Activated CD8-positive, alpha-beta memory T cell treated with anti-CD3 and anti-CD28 coated beads for 48 hours (primary cell): ENCODE data around the gene CMTM7.
A peak's percentile ranks its signal among the peaks of the same experiment; 100 is the strongest.

Source experiments
- DNase-seq, 3 experiments: peaks; one replicate each; pipeline ENCODE4 v3.0.0-alpha.2; 2020; ENCODE audit warnings: low read depth in 2 of 3, low spot score in 2 of 3

The CMTM7 gene

DNA sequence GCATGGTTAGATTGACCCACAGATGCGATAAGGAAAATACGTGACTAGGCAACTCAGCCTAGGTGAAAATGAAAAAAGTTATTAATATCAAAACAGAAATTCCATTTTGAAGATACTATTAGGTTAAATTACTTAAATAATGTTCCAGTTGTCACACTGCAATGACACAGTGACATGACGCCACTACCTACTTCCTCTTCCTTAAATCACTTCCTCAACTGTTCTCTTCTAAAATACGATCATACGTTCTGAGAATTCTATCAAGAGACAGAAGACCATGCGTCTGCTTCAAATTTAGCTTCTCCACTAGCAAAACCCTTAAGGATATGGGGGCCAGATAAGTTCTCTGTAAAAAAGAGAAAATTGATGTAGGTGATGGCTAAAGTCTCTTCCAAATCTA is 92.8 kb downstream of the CMTM7 start:
- DNase-seq = no peak

DNA sequence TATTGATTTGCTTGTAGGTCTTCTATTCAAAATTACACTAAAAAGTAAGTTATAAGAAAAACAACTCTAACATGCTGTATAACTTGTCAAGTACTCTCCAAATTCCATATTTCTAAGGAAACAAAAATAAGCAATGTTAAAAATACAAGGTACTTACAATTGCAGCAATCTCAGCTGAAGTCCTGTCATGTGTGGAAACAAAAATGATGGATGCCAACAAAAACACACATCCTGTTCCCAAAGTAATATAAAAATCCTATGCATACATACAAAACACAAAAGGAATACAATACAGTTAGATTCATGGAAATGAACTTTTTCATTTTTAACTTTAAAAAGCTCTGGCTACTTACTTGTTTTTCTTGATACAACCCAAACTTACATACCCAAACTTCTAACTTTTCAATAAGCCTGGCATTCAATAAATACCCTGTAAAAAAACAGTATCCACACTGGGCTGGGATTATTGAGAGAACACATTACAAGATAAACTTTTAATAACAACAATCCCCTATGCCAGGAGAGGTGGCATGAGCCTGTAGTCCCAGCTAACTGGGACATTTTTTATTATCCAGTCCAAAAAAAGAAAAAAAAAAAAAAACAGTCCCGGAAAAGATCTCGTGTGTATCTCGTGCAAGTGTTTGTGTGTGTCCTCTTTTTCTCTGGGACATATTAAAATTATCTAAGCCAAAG is 96.3 kb downstream of the CMTM7 start:
- DNase-seq = no peak

- no peak for DNase-seq
These were observed 96.9 kb downstream of the CMTM7 start for GRCh38 chr3:32488474-32489008.

DNA sequence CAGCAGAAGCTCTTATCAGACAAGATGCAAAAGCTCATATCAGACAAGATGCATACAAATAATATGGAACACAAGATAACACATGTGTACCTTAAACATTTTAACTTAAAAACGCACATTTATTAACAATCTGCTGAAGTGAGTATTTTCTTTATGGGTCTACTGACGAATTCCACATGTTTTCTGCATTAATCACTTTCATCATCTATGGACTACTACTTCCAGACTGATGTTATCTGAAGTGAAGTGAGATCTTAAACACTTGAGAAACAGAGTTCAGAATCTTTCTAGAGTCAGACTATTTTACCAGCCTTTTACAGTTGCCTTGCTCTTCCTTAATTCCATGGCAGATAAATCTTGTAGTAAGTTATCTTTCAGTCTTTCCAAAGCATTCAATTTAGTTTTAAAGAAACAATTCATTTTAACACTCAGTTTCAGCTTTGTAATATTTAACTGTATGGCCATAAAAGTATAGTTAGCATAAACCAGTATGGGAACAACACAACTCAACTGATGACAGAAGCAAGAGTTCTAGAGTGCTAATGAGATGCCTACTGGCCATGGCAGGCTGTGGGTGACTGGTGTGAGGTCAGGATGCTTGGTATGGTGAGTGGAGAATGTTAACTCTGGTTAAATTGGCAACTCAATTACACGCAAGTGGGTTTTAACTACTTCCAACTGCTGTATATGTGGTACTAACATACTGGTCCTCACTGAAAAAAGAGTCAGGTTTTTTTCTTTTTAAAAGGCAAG is 101.2 kb downstream of the CMTM7 start:
- DNase-seq = no peak

- DNase-seq = no peak
These were observed 102.1 kb downstream of the CMTM7 start for GRCh38 chr3:32493437-32494414.

- no peak for DNase-seq
These were observed 103.4 kb downstream of the CMTM7 start for GRCh38 chr3:32495085-32495484.

DNA sequence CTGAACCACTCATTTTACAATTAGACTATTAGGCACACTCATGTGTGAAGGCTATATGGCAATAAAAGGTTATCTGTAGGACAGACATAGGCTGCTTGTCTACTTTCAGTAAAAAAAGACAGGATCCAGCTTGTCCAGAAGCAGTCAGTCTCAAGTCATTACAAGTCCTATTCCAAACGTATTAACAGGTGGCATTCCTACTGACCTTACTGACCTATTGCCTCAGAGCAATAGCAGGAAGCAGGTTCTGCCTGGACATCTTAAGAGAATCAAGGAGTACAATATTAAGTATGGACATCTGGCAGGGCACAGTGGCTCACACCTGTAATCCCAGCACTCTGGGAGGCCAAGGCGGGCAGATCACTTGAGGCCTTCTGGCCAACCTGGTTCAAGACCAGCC is 104.0 kb downstream of the CMTM7 start:
- no peak for DNase-seq

DNA sequence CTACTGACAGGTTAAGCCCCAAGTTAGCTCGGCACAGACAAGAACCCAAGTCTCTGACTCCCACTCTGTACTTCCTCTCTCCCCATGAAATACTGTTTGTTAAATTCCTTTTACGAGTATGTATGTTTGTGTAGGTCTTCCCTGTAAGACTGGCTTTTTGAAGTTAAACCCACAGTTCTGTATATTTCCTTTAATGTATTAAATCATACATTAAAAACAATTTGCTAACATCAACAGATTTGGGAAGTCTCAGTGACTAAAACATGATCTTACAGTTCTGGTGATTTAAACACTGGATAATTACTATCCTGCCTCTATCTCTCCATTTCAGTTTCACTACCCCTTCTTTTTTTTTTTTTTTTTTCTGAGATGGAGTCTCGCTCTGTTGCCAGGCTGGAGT is 106.6 kb downstream of the CMTM7 start:
- no peak for DNase-seq

- no peak for DNase-seq
These were observed 107.3 kb downstream of the CMTM7 start for GRCh38 chr3:32498992-32499391.

GRCh38 chr3:32499585-32499984 is 107.9 kb downstream of the CMTM7 start:
- no peak for DNase-seq

DNA sequence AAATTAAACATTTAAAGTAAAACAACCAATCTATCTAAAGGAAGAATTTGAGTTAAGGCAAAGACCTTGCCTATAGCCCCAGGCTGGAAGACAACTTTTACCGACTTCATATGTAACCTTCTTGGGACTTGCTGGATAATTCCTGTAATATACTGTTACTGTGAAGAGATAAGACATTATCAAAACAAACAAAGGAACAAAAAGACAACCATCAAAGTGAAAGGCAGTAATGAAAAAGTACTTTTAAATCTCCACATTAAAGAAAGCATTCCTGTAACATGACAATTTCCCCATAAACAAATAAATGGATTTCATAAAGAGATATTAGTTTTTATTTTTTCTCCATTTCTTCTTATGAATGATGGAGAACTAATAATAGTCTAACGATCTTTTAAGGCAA is 108.6 kb downstream of the CMTM7 start:
- no peak for DNase-seq

DNA sequence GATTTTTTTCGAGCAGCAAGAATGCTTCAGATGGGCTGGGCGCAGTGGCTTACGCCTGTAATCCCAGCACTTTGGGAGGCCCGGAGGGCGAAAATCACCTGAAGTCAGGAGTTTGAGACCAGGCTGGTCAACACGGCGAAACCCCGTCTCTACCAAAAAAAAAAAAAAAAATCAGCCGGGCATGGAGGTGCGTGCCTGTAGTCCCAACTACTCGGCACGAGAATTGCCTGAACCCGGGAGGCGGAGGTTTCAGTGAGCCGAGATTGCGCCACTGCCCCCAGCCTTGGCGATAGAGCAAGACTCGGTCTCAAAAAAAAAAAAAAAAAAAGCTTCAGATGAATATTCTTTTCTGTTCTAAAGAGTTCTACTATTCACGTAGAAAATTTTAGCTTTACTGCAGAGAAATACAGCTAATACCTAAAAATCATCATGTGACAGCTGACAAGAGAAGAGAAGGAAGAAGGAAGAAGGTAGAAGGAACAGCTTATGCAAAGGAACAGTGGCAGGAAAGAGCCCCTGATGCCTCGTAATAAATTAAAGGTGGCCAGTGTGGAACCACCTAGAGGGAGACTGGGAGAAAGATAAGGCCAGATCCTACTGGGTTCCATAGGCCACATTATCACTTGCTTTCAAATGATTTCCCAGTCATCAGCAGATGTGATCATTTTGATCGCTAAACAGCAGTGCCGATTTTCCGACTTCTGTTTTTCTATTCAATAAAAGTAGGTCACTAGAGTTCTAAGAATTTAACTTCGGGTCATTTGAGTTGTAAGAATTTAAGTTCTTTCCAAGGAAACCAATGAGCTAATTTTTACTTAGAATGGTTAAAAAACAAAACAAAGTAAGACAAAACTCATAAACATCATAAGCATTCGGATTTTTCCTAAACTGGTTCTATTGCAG is 109.5 kb downstream of the CMTM7 start:
- DNase-seq = no peak

- DNase-seq = no peak
These were observed 110.1 kb downstream of the CMTM7 start for GRCh38 chr3:32501783-32502117.

DNA sequence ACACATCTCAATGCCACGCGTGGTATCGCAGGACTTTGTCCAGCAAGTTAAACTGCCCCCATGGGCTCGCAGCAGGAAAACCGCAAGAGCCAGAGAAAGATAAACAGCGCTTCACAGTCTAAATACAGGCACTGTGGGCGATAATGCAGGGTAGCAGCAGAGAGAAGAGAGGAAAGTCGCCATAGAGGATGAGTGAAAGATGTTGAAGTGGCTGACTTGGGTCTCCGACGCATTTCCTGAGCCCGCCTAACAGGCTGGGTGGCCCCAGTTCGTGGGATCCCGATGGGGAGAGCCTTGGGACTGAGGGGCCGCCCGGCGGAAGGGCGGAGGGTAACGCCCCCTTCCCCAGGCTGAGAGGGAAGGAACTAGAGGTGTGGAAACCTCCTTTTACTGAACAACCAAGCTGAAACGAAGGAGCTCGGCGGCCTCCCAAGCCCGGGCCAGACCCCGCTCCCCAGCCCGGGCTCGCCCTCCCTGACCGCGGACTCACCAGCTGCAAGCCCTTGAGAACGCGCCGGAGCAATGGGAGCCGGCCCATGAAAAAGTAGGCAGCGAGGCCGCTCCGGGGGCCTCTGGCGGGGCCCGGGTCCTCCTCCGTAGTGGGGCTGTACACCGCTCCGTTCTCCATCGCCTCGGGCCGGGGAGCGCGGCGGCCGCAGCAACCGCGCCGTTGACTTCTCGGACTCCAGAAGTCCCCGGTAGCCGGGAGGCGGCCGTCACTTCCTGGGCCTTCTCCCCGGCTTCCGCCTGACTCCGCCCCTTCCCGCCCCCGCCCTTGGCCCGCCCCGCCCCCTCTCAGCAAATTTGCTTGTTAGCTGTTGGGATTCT is 110.7 kb downstream of the CMTM7 start, which contains the start of gene CMTM6:
TSS of gene CMTM6 (minus strand) at position 735 of the 828 bp plus-strand sequence. CDS start at position 628, 107 bp downstream.
- DNase-seq = peak; percentile 45 to 58 (median 51)

DNA sequence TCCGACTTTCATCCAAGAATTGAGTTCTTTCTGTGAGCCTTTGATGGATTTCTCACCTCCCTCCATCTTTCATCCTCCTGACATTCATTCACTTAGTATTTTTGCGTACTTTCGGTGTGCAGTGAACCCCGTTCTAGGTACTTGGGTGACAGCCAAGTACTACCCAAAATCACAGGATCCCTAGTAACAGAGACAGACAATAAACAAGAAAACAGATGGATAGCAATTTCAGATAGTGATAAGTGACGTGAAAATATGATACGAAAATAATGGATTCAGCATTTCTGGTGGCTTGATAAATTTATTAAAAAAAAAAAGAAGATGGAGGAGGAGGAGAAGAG is 111.3 kb downstream of the CMTM7 start:
- DNase-seq = no peak
